ENCODE measurements around the gene TTK.
A peak's percentile ranks its signal among the peaks of the same experiment; 100 is the strongest.

The TTK gene

DNA sequence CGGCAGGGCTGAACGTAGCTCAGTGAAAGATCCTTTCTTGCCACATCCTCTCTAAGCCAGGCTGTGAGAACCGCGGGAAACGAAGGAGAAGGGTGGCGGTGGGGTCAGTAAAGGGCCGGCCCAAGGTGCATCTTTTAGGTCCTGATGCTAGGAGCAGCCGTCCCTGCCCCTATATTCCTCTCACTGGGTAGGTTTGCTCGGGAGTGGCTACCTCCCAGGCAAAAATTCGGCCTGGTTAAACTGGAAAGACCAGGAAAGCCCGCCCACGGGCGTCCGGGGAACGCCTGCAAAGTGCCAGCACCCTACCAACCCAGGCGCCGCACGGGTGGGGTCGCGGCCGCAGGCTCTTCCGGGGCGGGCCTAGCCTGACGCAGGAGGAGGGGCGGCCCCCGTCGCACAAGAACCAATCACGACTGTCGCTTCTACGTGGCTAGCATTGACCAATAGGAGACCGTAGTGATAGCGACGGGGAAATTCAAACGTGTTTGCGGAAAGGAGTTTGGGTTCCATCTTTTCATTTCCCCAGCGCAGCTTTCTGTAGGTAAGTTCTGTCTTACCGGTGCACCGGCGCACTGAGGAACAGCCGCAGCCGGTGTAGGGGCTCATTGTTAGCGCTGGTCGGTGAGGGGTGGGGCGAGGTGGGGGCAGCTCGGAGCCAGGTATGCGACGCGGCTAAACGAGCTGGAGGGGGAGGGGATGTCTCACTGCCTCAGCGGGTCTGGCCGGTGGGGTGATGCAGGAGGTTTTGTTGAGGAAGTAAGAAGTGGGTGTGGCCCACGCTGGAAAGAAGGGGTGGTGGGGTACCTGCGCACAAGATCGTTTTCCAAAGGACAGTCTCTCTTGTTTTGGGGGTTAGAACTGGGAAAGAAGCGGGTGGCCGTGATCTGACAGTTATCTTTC lies at the start of gene TTK:
Gene TTK (plus strand): TSS at position 477 of the 900 bp plus-strand sequence. CDS start 1,195 bp downstream, outside the sequence.
- peak within 1 kb of the TSS; percentile 48 to 80 (median 72) for H3K4me3 ChIP-seq
- H3K27ac ChIP-seq, result peak within 1 kb of the TSS; percentile 63 to 94 (median 83)

- H3K27ac ChIP-seq, result no peak overlapping the region
- H3K4me3 ChIP-seq, result no peak overlapping the region
Observed at GRCh38 chr6:79954849-79955248, 49.6 kb upstream of the TTK start.

- no peak overlapping the region for H3K4me3 ChIP-seq
Observed at GRCh38 chr6:79964607-79965081, 39.8 kb upstream of the TTK start.

GRCh38 chr6:79967178-79967577 lies 37.3 kb upstream of the TTK start:
- no peak overlapping the region for H3K4me3 ChIP-seq
- no peak overlapping the region for H3K27ac ChIP-seq

More at GRCh38 chr6:79964607-79965081, 39.8 kb upstream of the TTK start:
- H3K27ac ChIP-seq, result no peak overlapping the region

DNA sequence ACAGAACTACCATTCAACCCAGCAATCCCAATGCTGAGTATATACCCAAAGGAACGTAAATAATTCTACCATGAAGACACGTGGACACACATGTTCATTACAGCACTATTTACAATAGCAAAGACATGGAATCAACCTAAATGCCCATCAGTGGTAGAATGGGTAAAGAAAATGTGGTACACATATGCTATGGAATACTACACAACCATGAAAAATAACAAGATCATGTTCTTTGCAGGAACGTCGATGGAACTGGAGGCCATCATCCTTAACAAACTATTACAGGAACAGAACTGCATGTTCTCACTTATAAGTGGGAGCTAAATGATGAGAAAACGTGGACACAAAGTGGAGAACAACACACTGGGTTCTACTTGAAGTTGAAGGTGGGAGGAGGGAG lies 34.7 kb upstream of the TTK start:
- Histone ChIP-seq H3K4me3 (no peak overlapping the region), H3K27ac (no peak overlapping the region)

GRCh38 chr6:79971193-79971592 lies 33.3 kb upstream of the TTK start:
- Histone ChIP-seq H3K4me3 (no peak overlapping the region), H3K27ac (no peak overlapping the region)

DNA sequence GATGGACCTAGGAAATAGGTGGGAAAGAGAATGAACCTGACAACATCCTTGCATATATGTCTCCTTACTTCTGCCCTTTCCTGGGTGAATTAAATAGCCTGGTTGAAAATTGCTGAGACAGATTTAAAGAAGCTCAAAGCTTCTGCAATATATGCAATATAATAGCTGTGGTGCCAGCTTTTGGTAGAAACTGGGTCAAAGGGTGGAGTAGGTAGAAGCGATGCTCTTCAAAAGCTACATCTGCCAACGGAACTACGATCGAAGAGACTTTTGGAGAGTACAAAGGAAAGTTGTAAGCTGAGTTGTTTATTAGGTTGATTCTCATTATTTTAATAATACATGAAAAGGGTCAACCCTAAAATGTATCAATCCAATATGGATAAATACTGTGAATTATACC lies 22.8 kb upstream of the TTK start:
- peak overlapping the region in 2 of 21 experiments; percentile 11 to 21 for H3K27ac ChIP-seq
- no peak overlapping the region for H3K4me3 ChIP-seq

DNA sequence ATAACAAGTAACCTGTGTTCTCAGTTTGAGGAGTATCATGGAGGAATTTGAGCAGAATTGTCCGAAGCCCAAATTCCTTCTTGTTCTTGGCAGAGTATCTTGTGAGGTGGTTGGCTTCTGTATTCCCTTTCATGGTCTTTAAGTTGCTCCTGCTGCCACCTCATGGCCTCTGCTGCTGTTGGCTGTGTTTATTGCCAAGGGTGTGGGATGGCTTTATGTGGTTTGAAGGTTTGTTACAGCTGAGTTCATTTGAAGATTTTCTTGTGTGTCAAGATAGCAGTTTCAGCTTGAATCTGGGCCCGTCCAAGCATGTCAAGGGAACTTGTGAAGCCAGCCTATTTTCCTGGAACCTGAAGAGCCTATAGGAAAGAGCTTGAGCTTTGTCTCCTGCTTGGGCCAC lies 20.2 kb upstream of the TTK start:
- no peak overlapping the region for H3K4me3 ChIP-seq
- peak overlapping the region in 10 of 21 experiments; percentile 5 to 76 (median 44) for H3K27ac ChIP-seq

- Histone ChIP-seq H3K4me3 (no peak overlapping the region), H3K27ac (peak overlapping the region in 9 of 21 experiments; percentile 17 to 76 (median 42))
Observed at GRCh38 chr6:79985128-79985527, 19.3 kb upstream of the TTK start.

- Histone ChIP-seq H3K27ac (no peak overlapping the region), H3K4me3 (no peak overlapping the region)
Observed at GRCh38 chr6:79989641-79990040, 14.8 kb upstream of the TTK start.

GRCh38 chr6:79993012-79993910 lies 11.2 kb upstream of the TTK start:
- H3K4me3 ChIP-seq, result no peak overlapping the region
- no peak overlapping the region for H3K27ac ChIP-seq

DNA sequence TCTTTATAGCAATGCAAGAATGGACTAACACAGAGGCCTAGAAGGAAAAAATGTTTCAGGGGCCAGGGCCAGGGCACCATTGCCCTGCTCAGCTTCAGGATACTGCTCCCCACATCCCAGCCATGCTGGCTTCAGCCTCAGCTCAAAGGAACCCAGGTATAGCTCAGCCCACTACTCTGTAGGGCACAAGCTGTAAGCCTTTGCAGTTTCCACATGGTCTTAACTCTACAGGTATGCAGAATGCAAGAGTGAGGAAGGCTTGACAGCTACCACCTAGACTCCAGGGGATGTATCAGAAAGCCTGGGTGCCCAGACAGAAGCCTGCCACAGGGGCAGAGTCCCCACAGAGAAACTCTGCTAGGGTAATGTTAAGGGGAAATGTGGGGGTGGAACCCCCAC lies 10.5 kb upstream of the TTK start:
- no peak overlapping the region for H3K4me3 ChIP-seq
- H3K27ac ChIP-seq, result no peak overlapping the region

- Histone ChIP-seq H3K4me3 (no peak overlapping the region), H3K27ac (no peak overlapping the region)
Observed at GRCh38 chr6:79997728-79998127, 6.7 kb upstream of the TTK start.

DNA sequence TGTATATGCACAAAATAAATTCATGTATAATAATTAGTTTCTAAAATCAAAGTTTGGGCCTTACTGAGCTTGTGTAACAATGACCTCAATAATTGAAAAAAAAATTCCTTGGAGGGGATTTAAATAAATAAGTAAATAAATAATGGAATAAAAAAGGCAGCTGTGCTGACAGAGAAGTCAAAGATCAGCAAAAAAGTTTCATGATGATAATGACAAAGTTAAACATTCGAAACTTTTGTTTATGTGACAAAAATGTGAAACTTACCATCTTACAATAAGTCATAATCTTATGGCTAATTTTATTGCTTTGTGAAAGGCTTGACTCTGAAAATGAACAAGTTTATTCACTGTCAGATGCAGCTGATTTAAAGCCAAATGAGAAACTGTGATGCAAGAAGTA lies 3.1 kb upstream of the TTK start:
- no peak overlapping the region for H3K27ac ChIP-seq
- H3K4me3 ChIP-seq, result no peak overlapping the region

DNA sequence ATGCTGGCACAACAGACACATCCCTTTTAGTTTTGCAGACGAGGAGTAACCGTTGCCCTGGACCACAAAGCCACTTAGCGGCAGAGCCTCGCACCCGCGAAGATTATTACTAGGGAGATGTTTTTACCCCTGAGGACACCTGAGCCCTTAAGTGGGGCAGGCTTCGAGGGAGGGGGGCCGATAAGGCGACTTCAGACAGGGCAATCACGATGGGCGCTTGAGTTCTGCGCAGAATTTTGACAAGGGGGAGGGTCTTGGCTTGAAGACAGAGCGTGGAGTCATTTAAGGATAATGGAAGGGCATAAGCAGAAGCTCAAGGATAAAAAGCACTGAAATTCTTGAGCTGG lies 650 bp upstream of the TTK start:
- Histone ChIP-seq H3K27ac (peak overlapping the region; percentile 63 to 94 (median 83)), H3K4me3 (peak overlapping the region; percentile 48 to 80 (median 72))

DNA sequence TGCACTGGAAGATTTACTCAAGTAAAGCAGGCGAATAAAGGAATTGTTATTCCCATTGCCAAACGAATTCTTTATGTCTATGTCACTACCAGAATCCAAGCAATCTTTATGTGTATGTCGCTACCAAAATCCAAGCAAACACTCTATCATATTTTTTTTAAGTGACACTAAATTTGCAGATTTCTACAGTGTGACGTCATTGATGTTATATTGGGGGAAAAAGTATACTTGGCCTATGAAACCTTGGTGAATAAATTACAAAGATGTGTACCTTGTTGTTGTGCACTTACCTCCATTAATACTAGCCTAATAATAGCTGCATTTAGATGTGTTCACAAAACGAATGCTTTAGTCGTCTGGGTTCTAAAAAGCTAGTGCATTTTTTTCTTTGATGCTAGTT lies 957 bp downstream of the TTK start:
- Histone ChIP-seq H3K4me3 (peak overlapping the region in 4 of 7 experiments; percentile 48 to 80 (median 70)), H3K27ac (no peak overlapping the region)

DNA sequence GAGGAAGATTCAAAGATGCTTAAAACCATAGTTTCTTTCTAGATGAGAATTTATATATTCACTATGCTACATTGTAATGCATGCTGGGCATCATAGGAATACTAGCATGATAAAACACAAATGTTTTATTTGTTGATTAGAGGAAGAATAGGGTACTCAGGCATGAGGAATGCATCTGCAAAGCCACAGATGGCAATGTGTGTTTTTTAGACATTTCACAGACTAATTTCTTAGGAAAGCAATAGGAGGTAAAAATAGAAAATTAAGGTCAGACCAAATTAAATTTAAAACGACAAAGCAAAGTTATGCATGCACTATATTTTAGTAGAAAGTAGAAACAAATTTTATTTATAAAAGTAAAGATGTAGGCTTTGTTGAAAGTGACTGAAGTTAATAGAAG lies 2.1 kb downstream of the TTK start:
- H3K4me3 ChIP-seq, result no peak overlapping the region
- no peak overlapping the region for H3K27ac ChIP-seq

DNA sequence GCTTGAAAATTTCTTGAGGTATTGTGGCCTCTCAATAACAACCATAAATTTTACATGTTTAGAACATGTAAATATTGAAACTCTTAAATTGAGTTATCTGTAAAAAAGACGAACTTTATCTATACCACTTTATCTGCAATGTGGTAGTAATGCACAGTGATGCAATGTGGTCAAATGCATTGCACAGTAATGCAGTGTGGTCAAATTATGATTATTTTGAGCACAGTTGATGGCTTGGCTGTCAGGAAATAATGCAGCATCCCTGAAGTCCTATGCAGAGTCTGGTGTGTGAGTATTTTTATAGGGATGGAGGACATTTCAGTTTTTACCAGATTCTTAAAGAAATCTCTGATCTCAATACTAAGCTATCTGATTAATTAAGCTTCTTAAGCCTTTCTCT lies 5.1 kb downstream of the TTK start:
- Histone ChIP-seq H3K4me3 (no peak overlapping the region), H3K27ac (no peak overlapping the region)

GRCh38 chr6:80010288-80010687 lies 5.8 kb downstream of the TTK start:
- no peak overlapping the region for H3K27ac ChIP-seq
- H3K4me3 ChIP-seq, result no peak overlapping the region

DNA sequence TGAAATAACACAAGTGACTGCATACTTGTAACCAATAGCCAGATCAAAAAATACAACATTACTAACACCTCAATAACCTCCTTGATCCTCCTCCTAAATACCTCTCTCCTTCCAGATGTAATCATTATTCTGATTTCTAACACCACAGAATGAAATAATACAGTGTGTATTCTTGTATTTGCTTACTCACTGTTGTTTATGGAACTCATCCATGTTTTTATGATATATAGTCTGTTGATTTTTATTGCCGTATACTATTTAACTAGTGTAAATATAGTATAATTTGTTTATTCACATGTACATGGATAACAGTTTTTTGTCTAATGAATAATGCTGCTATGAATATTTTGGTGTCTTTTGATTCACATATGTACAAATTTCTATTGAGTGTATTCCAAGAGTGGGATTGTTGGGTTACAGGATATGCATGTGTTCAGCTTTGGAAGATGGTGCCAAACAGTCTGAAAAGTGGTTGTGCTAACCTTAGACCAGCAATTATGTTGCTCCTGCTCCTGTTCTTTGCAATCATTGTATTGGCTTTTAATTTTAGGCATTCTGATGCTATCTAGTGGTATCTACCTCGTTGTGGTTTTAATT lies 11.5 kb downstream of the TTK start:
- H3K27ac ChIP-seq, result no peak overlapping the region
- no peak overlapping the region for H3K4me3 ChIP-seq
